HEK293 (cell line): ENCODE results near the gene FBXO42.
A peak's percentile ranks its signal among the peaks of the same experiment; 100 is the strongest.

Experiments
- BCL11A ChIP-seq: fragments of 450-650 bp; formaldehyde crosslinking; IDR thresholded peaks from 2 replicates; pipeline ENCODE4 v1.5.1; 2016; ENCODE audit warnings: low read depth, missing biosample characterization, missing genetic modification characterization
- BCL11B ChIP-seq: fragments of 450-650 bp; formaldehyde crosslinking; IDR thresholded peaks from 2 replicates; pipeline ENCODE4 v1.5.1; 2016; ENCODE audit warnings: low read depth, missing biosample characterization, missing genetic modification characterization
- FEZF1 ChIP-seq: fragments of 450-650 bp; formaldehyde crosslinking; IDR thresholded peaks from 2 replicates; pipeline ENCODE4 v1.5.1; 2016; ENCODE audit warnings: missing biosample characterization, missing genetic modification characterization
- INSM2 ChIP-seq: fragments of 450-650 bp; formaldehyde crosslinking; IDR thresholded peaks from 2 replicates; pipeline ENCODE4 v1.5.1; 2016; ENCODE audit warnings: missing biosample characterization, missing genetic modification characterization
- PATZ1 ChIP-seq: fragments of 450-650 bp; formaldehyde crosslinking; IDR thresholded peaks from 2 replicates; pipeline ENCODE4 v1.5.1; 2016; ENCODE audit warnings: missing biosample characterization, missing genetic modification characterization
- PBX3 ChIP-seq: sonication (generic); formaldehyde crosslinking; IDR thresholded peaks from 2 replicates; pipeline ENCODE4 v1.8.1; 2022; ENCODE audit warnings: mild to moderate bottlenecking, moderate library complexity, missing genetic modification reagents
- PRDM1 ChIP-seq: fragments of 450-650 bp; formaldehyde crosslinking; IDR thresholded peaks from 2 replicates; pipeline ENCODE4; 2016; ENCODE audit warnings: missing biosample characterization, missing genetic modification characterization
- TSHZ1 ChIP-seq: fragments of 450-650 bp; formaldehyde crosslinking; IDR thresholded peaks from 2 replicates; pipeline ENCODE4 v1.5.1; 2016; ENCODE audit warnings: missing biosample characterization, missing genetic modification characterization, borderline replicate concordance
- WT1 ChIP-seq: fragments of 450-650 bp; formaldehyde crosslinking; IDR thresholded peaks from 2 replicates; pipeline ENCODE4 v1.5.1; 2016; ENCODE audit warnings: missing biosample characterization, missing genetic modification characterization
- ZBTB17 ChIP-seq: fragments of 450-650 bp; formaldehyde crosslinking; IDR thresholded peaks from 2 replicates; pipeline ENCODE4 v1.5.1; 2016; ENCODE audit warnings: missing biosample characterization, missing genetic modification characterization
- ZBTB21 ChIP-seq: fragments of 450-650 bp; formaldehyde crosslinking; IDR thresholded peaks from 2 replicates; pipeline ENCODE4 v1.5.1; 2017; ENCODE audit warnings: missing biosample characterization, missing genetic modification characterization
- ZNF184 ChIP-seq: fragments of 450-650 bp; IDR thresholded peaks from 2 replicates; pipeline ENCODE4 v1.5.1; 2018; ENCODE audit warnings: missing biosample characterization, mild to moderate bottlenecking, missing genetic modification characterization
- ZNF24 ChIP-seq: fragments of 450-650 bp; formaldehyde crosslinking; IDR thresholded peaks from 2 replicates; pipeline ENCODE4 v1.5.1; 2016; ENCODE audit warnings: missing biosample characterization, missing genetic modification characterization
- ZNF274 ChIP-seq, 2 experiments: fragments of 200-500 bp in 1 of 2; fragments of 450-650 bp in 1 of 2; sonication (Bioruptor generic) in 1 of 2; formaldehyde crosslinking in 1 of 2; IDR thresholded peaks; 2 replicates each; pipeline versions ENCODE4 v1.5.1 to v1.6.1; 2014 to 2016; ENCODE audit warnings: borderline replicate concordance in 1 of 2, inconsistent platforms in 1 of 2, low read length in 1 of 2, missing biosample characterization in 1 of 2, missing genetic modification characterization in 1 of 2
- ZNF394 ChIP-seq: fragments of 450-650 bp; formaldehyde crosslinking; IDR thresholded peaks from 2 replicates; pipeline ENCODE4 v1.5.1; 2016; ENCODE audit warnings: missing biosample characterization, missing genetic modification characterization, mild to moderate bottlenecking, moderate library complexity, borderline replicate concordance
- ZNF433 ChIP-seq: fragments of 450-650 bp; formaldehyde crosslinking; IDR thresholded peaks from 2 replicates; pipeline ENCODE4 v1.5.1; 2016; ENCODE audit warnings: missing biosample characterization, missing genetic modification characterization, low read depth
- ZNF600 ChIP-seq: fragments of 450-650 bp; formaldehyde crosslinking; IDR thresholded peaks from 2 replicates; pipeline ENCODE4 v1.5.1; 2016; ENCODE audit warnings: missing biosample characterization, missing genetic modification characterization
- ZNF692 ChIP-seq: fragments of 450-650 bp; formaldehyde crosslinking; IDR thresholded peaks from 2 replicates; pipeline ENCODE4 v1.5.1; 2016; ENCODE audit warnings: missing biosample characterization, missing genetic modification characterization
- ZNF76 ChIP-seq: fragments of 450-650 bp; formaldehyde crosslinking; IDR thresholded peaks from 2 replicates; pipeline ENCODE4; 2016; ENCODE audit warnings: low read depth, missing biosample characterization, missing genetic modification characterization, borderline replicate concordance
- TF ChIP-seq, protein P1 (sequence below): fragments of 450-650 bp; IDR thresholded peaks from 2 replicates; pipeline ENCODE4 v1.5.1; 2018; ENCODE audit warnings: missing biosample characterization, mild to moderate bottlenecking, missing genetic modification characterization
- TF ChIP-seq, protein P2 (sequence below): fragments of 450-650 bp; formaldehyde crosslinking; IDR thresholded peaks from 2 replicates; pipeline ENCODE4 v1.5.1; 2016; ENCODE audit warnings: missing biosample characterization, missing genetic modification characterization

Gene FBXO42

DNA sequence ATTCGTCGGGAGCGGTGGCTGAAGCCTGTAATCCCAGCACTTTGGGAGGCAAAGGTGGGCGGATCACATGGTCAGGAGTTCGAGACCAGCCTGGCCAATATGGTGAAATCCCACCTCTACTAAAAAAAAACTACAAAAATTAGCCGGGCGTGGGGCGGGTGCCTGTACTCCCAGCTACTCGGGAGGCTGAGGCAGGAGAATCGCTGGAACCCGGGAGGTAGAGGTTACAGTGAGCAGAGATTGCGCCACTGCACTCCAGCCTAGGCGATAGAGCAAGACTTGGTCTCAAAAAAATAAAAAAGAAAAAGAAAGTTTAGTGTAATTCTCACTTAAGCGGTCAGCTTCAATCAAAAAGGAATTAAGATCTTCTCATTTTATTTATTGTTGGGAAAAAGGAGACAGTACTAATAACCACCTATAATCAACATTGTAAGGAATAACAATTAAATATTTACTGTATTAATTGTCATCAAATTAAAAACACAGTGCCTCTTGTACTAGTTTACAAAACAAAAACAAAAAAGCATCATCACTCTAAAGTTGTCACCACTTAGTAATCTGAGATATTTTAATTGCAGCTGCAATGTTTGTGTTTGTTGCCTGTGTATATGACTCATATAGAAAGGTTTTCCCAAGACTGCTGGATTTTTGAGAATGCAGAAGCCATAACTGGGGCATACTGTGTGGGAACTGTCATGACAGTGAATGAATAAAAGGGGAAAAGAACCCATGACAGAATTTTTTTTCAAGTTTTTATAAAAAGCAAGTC is 3.7 kb downstream of the FBXO42 start (continued):
- TF ChIP-seq INSM2 (tag by site-specific recombination): peak; percentile 90
- TF ChIP-seq ZNF600 (tag by site-specific recombination): peak; percentile 99
- TF ChIP-seq, protein P1, sequence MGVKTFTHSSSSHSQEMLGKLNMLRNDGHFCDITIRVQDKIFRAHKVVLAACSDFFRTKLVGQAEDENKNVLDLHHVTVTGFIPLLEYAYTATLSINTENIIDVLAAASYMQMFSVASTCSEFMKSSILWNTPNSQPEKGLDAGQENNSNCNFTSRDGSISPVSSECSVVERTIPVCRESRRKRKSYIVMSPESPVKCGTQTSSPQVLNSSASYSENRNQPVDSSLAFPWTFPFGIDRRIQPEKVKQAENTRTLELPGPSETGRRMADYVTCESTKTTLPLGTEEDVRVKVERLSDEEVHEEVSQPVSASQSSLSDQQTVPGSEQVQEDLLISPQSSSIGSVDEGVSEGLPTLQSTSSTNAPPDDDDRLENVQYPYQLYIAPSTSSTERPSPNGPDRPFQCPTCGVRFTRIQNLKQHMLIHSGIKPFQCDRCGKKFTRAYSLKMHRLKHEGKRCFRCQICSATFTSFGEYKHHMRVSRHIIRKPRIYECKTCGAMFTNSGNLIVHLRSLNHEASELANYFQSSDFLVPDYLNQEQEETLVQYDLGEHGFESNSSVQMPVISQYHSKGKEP: peak; percentile 73
- no peak for TF ChIP-seq ZNF274 (IDR thresholded peaks at IDR 0.05; ENCODE audit: low read length)
- no peak for TF ChIP-seq ZNF274 (tag by site-specific recombination; IDR thresholded peaks at IDR 0.05; ENCODE audit: borderline replicate concordance)
- 0 out of 2 replicates have a peak, but pooled peaks have one; percentile 38 for TF ChIP-seq ZNF184 (tag by site-specific recombination)
- no peak for TF ChIP-seq ZNF394 (tag by site-specific recombination)
- TF ChIP-seq ZNF692: peak; percentile 59
- peak; percentile 25; the same call in 1 of the 2 replicates for TF ChIP-seq FEZF1 (tag by site-specific recombination)
- TF ChIP-seq, protein P2, sequence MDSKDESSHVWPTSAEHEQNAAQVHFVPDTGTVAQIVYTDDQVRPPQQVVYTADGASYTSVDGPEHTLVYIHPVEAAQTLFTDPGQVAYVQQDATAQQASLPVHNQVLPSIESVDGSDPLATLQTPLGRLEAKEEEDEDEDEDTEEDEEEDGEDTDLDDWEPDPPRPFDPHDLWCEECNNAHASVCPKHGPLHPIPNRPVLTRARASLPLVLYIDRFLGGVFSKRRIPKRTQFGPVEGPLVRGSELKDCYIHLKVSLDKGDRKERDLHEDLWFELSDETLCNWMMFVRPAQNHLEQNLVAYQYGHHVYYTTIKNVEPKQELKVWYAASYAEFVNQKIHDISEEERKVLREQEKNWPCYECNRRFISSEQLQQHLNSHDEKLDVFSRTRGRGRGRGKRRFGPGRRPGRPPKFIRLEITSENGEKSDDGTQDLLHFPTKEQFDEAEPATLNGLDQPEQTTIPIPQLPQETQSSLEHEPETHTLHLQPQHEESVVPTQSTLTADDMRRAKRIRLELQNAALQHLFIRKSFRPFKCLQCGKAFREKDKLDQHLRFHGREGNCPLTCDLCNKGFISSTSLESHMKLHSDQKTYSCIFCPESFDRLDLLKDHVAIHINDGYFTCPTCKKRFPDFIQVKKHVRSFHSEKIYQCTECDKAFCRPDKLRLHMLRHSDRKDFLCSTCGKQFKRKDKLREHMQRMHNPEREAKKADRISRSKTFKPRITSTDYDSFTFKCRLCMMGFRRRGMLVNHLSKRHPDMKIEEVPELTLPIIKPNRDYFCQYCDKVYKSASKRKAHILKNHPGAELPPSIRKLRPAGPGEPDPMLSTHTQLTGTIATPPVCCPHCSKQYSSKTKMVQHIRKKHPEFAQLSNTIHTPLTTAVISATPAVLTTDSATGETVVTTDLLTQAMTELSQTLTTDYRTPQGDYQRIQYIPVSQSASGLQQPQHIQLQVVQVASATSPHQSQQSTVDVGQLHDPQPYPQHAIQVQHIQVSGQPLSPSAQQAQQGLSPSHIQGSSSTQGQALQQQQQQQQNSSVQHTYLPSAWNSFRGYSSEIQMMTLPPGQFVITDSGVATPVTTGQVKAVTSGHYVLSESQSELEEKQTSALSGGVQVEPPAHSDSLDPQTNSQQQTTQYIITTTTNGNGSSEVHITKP (tag by site-specific recombination): 0 out of 2 replicates have a peak, but pooled peaks have one; percentile 30
- TF ChIP-seq TSHZ1 (tag by site-specific recombination): peak; percentile 84
- peak; percentile 52; the same call in 1 of the 2 replicates for TF ChIP-seq PRDM1 (tag by site-specific recombination)
- TF ChIP-seq ZNF24: peak; percentile 73
- TF ChIP-seq BCL11A (tag by site-specific recombination): peak; percentile 65; the same call in 1 of the 2 replicates
- no peak for TF ChIP-seq PBX3
- peak; percentile 55; the same call in 1 of the 2 replicates for TF ChIP-seq WT1 (tag by site-specific recombination)
- peak; percentile 51; the same call in 1 of the 2 replicates for TF ChIP-seq ZNF76 (tag by site-specific recombination)
- peak; percentile 34; the same call in 1 of the 2 replicates for TF ChIP-seq ZBTB21 (tag by site-specific recombination)
- TF ChIP-seq ZNF433: no peak
- no peak for TF ChIP-seq BCL11B
- 0 out of 2 replicates have a peak, but pooled peaks have one; percentile 23 for TF ChIP-seq PATZ1 (tag by site-specific recombination)
- 0 out of 2 replicates have a peak, but pooled peaks have one; percentile 20 for TF ChIP-seq ZBTB17 (tag by site-specific recombination)
